Cardiac fibroblast (primary cell): Measurements from ENCODE around the gene GLRA1.
"Not testable (repeated sequence)": the region's sequence is repeated elsewhere in the genome, so short reads cannot be mapped to it uniquely, and the experiment has no call there.

Source experiments
- DNase-seq, 2 donors: peaks; one replicate each; pipeline versions ENCODE4 v3.0.0 to v3.0.0-alpha.2; 2010; ENCODE audit warnings: low read depth in 2 of 2
- H3K4me3 ChIP-seq, 2 donors: replicated peaks in 1 of 2; 1 replicate in 1 of 2; 2 replicates in 1 of 2; pipeline ENCODE4 v1.5.1; 2011; ENCODE audit warnings: low read depth in 2 of 2, low read length in 2 of 2, mild to moderate bottlenecking in 2 of 2, moderate library complexity in 1 of 2
- TF ChIP-seq, protein P1 (sequence below): IDR thresholded peaks from one replicate; pipeline ENCODE4 v1.5.1; 2011; ENCODE audit warnings: low read depth, mild to moderate bottlenecking, low read length, inconsistent platforms

GLRA1 gene

DNA sequence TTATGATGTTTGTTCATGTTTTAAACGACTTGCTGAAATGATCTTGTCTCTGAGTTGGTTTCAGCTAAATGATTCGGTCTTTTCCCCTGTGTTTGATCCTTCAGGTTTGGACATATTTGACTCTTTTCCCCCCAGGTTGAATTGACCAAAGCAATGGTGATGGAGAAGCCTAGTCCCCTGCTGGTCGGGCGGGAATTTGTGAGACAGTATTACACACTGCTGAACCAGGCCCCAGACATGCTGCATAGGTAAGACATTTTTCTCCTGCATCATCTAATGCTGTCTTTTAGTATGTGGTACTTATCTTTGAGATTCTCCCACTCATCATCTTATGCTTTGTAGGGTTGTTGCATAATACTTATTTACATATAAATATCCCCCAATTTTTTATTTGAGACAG lies 138.2 kb downstream of the GLRA1 start:
- no peak overlapping the region for H3K4me3 ChIP-seq
- TF ChIP-seq, protein P1, sequence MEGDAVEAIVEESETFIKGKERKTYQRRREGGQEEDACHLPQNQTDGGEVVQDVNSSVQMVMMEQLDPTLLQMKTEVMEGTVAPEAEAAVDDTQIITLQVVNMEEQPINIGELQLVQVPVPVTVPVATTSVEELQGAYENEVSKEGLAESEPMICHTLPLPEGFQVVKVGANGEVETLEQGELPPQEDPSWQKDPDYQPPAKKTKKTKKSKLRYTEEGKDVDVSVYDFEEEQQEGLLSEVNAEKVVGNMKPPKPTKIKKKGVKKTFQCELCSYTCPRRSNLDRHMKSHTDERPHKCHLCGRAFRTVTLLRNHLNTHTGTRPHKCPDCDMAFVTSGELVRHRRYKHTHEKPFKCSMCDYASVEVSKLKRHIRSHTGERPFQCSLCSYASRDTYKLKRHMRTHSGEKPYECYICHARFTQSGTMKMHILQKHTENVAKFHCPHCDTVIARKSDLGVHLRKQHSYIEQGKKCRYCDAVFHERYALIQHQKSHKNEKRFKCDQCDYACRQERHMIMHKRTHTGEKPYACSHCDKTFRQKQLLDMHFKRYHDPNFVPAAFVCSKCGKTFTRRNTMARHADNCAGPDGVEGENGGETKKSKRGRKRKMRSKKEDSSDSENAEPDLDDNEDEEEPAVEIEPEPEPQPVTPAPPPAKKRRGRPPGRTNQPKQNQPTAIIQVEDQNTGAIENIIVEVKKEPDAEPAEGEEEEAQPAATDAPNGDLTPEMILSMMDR: no peak
- DNase-seq: no peak

DNA sequence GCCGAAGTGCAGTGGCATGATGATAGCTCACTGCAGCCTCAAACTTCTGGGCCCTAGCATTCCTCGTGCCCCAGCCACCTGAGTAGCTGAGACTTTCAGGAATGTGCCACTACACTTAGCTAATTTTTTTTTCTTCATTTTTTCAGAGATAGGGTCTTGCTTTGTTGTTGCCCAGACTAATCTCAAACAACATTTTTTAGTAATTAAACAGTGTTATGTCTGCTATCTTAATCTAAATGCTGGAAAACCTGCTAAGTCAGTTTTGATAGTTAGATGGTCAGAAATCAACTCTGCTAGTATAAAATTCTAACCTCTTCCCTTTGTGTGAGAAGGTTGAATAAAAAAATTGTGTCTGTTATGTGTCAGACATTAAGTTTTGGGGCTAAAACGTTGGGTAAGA lies 140.5 kb downstream of the GLRA1 start:
- TF ChIP-seq, protein P1: no peak
- DNase-seq: no peak
- H3K4me3 ChIP-seq: no peak overlapping the region

GRCh38 chr5:151783664-151784063 lies 141.0 kb downstream of the GLRA1 start:
- not testable (repeated sequence) for H3K4me3 ChIP-seq, DNase-seq

GRCh38 chr5:151781201-151781600 lies 143.4 kb downstream of the GLRA1 start:
- TF ChIP-seq, protein P1: no peak
- no peak overlapping the region for H3K4me3 ChIP-seq
- no peak for DNase-seq

GRCh38 chr5:151780348-151780747 lies 144.3 kb downstream of the GLRA1 start:
- H3K4me3 ChIP-seq: no peak overlapping the region
- no peak for DNase-seq
- TF ChIP-seq, protein P1: no peak

DNA sequence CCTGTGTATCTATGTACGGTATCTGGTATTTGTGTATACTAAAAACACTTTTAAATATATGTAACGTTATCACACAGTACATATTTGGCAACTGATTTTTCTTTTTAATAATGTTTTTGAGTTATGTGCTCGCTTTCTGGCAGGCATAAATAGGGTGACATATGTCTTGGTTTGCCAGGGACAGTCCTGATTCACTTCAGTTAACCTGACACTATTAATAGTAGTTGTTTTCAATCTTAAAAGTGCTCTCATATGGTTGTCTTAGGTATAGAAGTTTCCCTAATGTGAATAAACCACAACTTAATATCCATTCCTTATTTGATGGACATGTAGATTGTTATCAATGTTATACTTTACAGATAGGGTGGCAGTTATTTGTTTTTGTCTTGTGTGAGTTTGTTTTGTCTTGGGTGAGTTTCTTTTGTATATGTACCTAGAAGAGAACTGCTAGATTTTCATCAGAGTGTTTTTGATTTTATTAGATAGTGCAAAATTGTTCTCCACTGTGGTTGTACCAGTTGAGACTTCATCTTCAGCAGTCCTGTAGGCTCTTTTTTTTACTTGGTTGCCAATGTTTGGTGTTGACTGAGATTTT lies 145.0 kb downstream of the GLRA1 start:
- TF ChIP-seq, protein P1: no peak
- no peak overlapping the region for H3K4me3 ChIP-seq
- no peak for DNase-seq

GRCh38 chr5:151775025-151775606 lies 149.5 kb downstream of the GLRA1 start:
- H3K4me3 ChIP-seq: no peak overlapping the region
- DNase-seq: no peak
- TF ChIP-seq, protein P1: no peak
